ENCODE measurements around the gene SLC6A11.
A peak's percentile ranks its signal among the peaks of the same experiment; 100 is the strongest.

The SLC6A11 gene

DNA sequence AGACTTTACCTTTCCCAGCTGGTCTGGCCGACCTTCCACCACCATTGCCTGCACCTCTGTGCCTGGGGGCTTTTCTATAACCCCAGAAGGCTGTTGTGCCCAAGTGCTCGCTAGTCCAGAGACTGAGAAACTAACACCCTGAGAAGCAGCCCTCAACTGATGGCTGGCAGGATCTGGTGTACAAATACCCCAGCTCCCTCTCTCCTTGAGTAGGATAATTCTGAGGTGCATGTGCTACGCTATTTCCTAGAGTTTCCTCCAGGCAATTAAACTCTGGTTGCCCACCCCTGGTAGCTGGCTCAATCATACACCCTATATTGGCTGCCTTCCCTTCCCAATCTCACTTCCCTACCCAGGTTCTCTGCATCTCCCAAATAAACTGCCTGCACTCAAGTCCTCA, 165.0 kb downstream of the SLC6A11 start:
- no peak for DNase-seq (ENCODE audit: low spot score)

DNA sequence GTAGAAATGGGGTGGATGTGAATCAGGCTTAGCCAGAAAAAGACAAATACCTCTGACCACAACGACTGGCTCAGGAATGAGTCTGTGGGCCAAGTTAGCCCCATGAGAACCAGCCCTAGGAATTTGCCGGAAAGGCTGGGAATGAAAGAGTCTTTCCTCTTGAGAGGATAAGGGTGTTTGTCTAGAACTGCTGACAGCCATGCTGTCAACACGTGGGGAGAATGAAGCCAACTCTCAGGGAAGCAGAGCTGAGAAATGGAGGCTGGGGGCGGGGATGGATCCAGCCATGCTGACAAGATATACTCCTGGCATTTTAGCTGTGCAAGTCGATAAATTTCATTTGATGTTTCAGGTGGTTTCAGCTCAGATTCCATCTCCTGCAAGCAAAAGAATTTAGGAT, 165.9 kb downstream of the SLC6A11 start:
- DNase-seq (ENCODE audit: low spot score) = no peak

DNA sequence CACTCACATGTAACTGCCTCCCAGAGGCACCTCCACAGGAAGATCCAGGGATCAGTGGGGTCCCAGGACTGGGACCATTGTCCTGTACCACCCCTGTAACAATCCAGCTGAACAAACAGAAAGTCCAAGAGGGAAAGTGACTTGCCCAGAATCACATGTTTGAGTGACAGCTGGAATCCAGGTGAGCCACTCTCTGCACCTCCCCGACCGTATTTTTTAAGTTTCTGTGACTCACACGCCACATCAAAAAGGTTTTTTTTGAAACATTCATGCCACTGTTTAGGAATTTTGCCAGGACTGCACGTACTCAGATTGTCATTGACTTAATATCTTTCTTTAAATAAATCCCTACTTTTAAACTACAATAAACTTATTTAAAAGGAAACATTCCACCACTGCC, 166.8 kb downstream of the SLC6A11 start:
- DNase-seq (ENCODE audit: low spot score) = no peak

DNA sequence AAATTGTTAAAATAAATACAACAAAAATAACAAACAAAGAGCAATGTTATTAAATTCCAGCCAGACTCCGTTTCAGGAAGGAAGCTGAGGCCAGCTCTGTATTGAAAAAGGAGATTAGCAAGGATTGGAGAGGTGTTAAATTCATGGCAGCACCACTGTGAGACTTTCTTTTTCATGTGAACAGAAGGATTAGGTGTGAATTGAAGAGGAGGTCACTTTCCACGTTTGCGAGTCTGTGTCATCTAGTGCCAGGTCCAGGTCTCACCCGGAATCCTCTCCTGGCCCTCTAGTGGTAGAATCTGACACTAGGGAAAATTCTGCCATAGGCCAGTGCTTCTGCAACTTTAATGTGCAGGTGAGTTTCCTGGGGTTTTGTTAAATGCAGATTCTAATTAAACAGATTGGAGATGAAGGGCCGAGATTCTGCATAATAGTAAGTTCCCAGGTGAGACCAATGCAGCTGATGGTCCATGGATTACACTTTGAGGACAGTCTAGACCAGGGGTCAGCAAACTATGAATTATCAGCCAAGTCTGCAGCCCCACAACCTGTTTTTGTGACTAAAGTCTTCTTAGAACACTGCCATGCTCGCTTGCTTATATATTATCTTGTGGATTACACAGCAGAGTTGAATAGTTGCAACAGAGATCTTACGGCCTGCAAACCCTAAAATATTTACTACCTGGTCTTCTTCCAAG, 167.3 kb downstream of the SLC6A11 start:
- DNase-seq (ENCODE audit: low spot score) = peak; percentile 47

DNA sequence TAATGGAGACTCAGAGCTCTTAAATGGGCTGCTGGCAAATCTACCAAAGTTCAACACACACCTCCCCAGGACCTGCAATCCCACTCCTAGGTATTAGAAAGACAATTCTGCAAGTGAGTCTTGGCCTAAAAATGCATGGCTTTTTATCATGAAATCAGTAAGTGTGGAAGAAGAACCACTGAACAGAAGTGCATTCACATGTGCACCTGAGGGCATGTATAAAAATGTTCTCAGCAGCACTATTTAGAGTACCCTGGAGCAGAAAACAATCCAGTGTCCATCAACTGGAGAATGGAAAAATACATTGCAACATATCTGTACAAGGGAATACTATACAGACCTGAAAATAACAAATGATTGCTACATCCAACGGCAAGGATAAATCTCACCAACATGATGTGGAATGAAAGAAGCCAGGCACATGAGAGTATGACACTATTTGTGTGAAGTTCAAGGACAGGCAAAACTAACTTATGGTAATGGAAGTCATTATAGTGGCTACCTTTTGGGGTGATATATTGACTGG, 168.4 kb downstream of the SLC6A11 start:
- no peak for DNase-seq (ENCODE audit: low spot score)

DNA sequence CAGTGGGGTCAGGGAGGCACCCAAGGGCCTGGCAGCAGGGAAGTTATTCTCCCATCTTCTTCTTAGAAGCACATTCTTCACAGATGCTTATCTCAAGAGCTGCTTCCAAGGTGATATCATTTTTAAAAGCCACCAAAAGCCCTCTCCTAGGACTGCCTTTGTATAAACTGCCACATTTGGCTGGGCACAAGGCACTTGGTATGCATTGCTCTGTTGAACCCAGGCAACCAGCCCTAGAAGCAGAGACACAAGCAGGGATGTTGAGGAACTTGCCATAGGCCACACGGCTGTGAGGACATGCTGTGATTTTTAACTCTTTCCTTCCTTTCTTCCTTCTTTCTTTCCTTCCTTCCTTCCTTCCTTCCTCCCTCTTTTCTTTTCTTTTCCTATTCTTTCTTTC, 169.2 kb downstream of the SLC6A11 start:
- DNase-seq (ENCODE audit: low spot score) = no peak

DNA sequence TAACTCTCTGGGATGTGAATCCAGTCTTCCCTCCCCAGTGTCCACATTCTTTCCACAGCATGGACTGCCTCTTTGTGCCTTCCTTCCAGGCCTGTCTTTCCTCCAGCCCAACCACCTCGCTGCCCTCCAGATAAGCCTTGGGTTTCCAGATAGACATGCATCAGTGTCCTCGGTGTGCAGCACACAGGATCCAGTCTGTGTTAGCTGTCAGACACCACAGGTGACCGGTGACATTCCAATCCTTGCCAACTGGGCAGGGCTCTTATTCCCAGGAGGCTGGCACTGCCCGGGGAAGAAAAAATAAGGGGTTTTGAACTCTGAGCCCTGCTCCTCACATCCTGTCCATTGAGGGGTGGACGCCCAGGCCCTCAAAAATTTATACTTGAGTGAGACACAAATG, 170.6 kb downstream of the SLC6A11 start:
- DNase-seq (ENCODE audit: low spot score) = no peak

DNA sequence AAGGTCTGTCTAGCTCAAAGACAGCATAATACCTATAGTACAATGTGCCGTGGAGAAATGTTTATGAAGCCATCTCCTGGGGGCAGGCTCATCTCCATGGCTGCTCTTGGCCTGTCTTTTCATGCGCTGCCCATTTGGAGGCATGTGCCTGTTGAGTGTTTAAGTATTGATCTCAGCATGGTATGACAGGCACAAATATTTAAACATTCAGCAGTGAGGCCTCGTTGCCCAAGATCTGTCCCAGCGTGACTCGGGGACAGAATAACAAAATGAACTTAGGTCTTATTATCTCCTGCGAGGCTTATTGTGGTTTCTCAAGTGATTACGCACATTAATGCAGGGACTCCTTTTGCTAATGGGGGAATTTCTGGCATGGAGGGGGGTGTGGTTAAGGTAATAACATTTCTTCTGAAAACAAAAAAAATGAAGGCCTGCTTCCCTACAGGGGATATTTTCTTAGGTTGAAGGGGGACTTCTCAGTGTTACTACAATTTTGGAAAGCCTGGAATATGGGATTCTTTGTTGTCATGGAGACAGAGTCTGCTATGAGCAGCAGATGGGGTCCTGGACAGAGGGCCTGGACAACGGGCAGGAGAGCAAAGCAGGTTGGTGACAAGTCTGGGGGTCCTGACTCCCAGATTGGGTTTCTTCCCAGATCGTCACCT, 172.1 kb downstream of the SLC6A11 start:
- no peak for DNase-seq (ENCODE audit: low spot score)

DNA sequence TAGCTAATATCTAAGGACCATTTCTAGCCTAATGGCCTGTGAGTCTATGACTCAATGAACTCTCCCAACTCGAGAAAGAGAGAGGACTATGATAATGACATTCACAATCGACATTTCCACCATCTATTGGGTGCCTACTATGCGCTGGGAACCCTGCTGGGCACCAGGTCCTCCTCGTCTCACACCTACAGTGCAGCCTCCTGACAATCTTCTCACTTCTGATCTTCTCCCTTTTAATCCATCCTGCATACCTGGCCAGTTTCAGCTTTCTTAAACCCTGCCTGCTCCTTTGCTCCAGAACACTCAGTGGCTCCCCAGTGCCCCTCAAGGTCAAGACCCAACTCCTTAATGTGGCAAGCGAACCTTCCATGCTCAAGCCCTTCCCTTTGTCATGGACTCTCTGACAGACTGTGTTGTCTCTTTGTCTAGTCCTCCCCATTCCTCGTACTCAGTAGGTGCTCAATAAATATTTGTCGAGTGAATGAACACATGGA, 173.0 kb downstream of the SLC6A11 start:
- no peak for DNase-seq (ENCODE audit: low spot score)

Data from RKO (cell line).